Measurements from ENCODE around the gene AQP10.

DNA sequence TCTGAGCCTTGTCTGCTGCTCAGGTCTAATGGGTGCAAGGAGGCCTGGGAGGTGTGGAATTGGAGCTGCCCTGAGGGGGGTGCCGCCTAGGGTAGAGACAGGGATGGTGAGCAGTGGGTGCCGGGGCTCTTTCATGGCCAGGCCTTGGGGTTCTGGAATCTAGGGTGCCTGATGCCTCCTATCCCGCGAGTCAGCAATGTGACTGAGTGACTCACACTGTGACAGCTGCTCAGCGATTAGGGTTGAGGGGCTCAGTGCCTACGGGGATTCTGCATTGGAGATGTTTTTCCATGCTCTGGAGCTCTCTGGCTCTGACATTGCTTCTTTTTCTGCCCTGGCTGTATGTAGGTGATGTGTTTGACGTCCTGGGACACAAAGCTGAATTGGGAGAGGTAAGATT, 21.2 kb downstream of the AQP10 start:
- TF ChIP-seq, protein P1, sequence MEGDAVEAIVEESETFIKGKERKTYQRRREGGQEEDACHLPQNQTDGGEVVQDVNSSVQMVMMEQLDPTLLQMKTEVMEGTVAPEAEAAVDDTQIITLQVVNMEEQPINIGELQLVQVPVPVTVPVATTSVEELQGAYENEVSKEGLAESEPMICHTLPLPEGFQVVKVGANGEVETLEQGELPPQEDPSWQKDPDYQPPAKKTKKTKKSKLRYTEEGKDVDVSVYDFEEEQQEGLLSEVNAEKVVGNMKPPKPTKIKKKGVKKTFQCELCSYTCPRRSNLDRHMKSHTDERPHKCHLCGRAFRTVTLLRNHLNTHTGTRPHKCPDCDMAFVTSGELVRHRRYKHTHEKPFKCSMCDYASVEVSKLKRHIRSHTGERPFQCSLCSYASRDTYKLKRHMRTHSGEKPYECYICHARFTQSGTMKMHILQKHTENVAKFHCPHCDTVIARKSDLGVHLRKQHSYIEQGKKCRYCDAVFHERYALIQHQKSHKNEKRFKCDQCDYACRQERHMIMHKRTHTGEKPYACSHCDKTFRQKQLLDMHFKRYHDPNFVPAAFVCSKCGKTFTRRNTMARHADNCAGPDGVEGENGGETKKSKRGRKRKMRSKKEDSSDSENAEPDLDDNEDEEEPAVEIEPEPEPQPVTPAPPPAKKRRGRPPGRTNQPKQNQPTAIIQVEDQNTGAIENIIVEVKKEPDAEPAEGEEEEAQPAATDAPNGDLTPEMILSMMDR (IDR thresholded peaks at IDR 0.05), result no peak
- no peak for TF ChIP-seq POLR2A (IDR thresholded peaks at IDR 0.05)
